Activated CD8-positive, alpha-beta T cell treated with anti-CD3 and anti-CD28 coated beads for 36 hours (primary cell): ENCODE data around the gene COG3. TPM values are rescaled to one million over a fixed set of nuclear protein-coding genes. Genes with fewer than 3 reads are reported as not detected.

Experiments used
- ATAC-seq: fragments of 200-7000 bp; cut with Tn5 transposase; one replicate; pipeline ENCODE4 v1.10.0; 2021; ENCODE audit warnings: mild to moderate bottlenecking, moderate library complexity
- CTCF ChIA-PET: fragments of 350-600 bp; sonication (Branson Sonifier 250); formaldehyde crosslinking; loops from one replicate; lab custom pipeline; 2021; ENCODE audit warnings: antibody characterized with exemption; lab: Charles Lee
- POLR2A ChIA-PET: fragments of 350-600 bp; sonication (Branson Sonifier 250); formaldehyde crosslinking; loops from one replicate; lab custom pipeline; 2021; ENCODE audit warnings: antibody characterized with exemption; lab: Charles Lee
- DNase-seq: peaks from one replicate; pipeline ENCODE4 v3.0.0-alpha.2; 2020
- H3K27ac Mint-ChIP-seq: one replicate; pipeline ENCODE4 v1.8.0; 2021; ENCODE audit warnings: mild to moderate bottlenecking, mixed read lengths
- H3K27me3 Mint-ChIP-seq: one replicate; pipeline ENCODE4 v1.8.0; 2021; ENCODE audit warnings: mixed read lengths
- H3K36me3 Mint-ChIP-seq: one replicate; pipeline ENCODE4 v1.8.0; 2021; ENCODE audit warnings: low read depth, mixed read lengths
- H3K4me1 Mint-ChIP-seq: one replicate; pipeline ENCODE4 v1.8.0; 2021; ENCODE audit warnings: low read depth, mixed read lengths
- H3K4me3 Mint-ChIP-seq: one replicate; pipeline ENCODE4 v1.8.0; 2021; ENCODE audit warnings: mild to moderate bottlenecking, moderate library complexity, mixed read lengths
- H3K9me3 Mint-ChIP-seq: one replicate; pipeline ENCODE4 v1.8.0; 2021; ENCODE audit warnings: mixed read lengths
- CTCF ChIP-seq: fragments of 200-600 bp; IDR thresholded peaks from one replicate; pipeline ENCODE4 v1.8.0; 2022; ENCODE audit warnings: antibody characterized with exemption, mild to moderate bottlenecking
- intact Hi-C: fragments of 100-400 bp; cut with micrococcal nuclease; formaldehyde crosslinking; loops from one replicate; pipeline ENCODE4 v1.10.0; 2022
- total RNA-seq, 2 experiments: library from RNA; stranded (reverse); gene quantifications; one replicate each; pipeline ENCODE4 v1.2.3, GENCODE V29; 2021

The COG3 gene
- total RNA-seq, 2 experiments from 2014 or later = 19.9 to 22.1 TPM

GRCh38 chr13:45434556-45435371 lies 30.0 kb upstream of the COG3 start:
- H3K4me1 Mint-ChIP-seq = no peaks in the 10 kb centered on the region
- CTCF ChIA-PET = no interaction called here
- intact Hi-C loops = no loop called here

GRCh38 chr13:45436332-45436731 lies 28.4 kb upstream of the COG3 start:
- DNase-seq (no peak), ATAC-seq (no peak)
- no peaks in the 10 kb centered on the region for H3K36me3 Mint-ChIP-seq
- H3K4me3 Mint-ChIP-seq = no peak overlapping the region
- POLR2A ChIA-PET = no interaction called here
- TF ChIP-seq CTCF = no peak
- CTCF ChIA-PET = no interaction called here
- H3K9me3 Mint-ChIP-seq = no peaks in the 10 kb centered on the region
- intact Hi-C loops = no loop called here
- peaks cover 3% of the 10 kb centered on the region for H3K4me1 Mint-ChIP-seq
- no peaks in the 10 kb centered on the region for H3K27me3 Mint-ChIP-seq
- no peak overlapping the region for H3K27ac Mint-ChIP-seq

More at GRCh38 chr13:45434556-45435371, 30.0 kb upstream of the COG3 start:
- no peak for TF ChIP-seq CTCF
- POLR2A ChIA-PET = no interaction called here
- Mint-ChIP-seq H3K36me3 (no peaks in the 10 kb centered on the region), H3K4me3 (no peak overlapping the region), H3K9me3 (no peaks in the 10 kb centered on the region), H3K27ac (no peak overlapping the region), H3K27me3 (no peaks in the 10 kb centered on the region)
- DNase-seq = no peak
- ATAC-seq = no peak

GRCh38 chr13:45436953-45437352 lies 27.8 kb upstream of the COG3 start:
- CTCF ChIA-PET = no interaction called here
- no peaks in the 10 kb centered on the region for H3K9me3 Mint-ChIP-seq

GRCh38 chr13:45437947-45438346 lies 26.8 kb upstream of the COG3 start:
- Mint-ChIP-seq H3K4me1 (peaks cover 12% of the 10 kb centered on the region), H3K9me3 (no peaks in the 10 kb centered on the region), H3K27me3 (no peaks in the 10 kb centered on the region), H3K27ac (no peak overlapping the region), H3K4me3 (no peak overlapping the region), H3K36me3 (no peaks in the 10 kb centered on the region)
- intact Hi-C loops = no loop called here
- no peak for TF ChIP-seq CTCF
- ATAC-seq = no peak
- ChIA-PET CTCF (no interaction called here), POLR2A (no interaction called here)
- no peak for DNase-seq

More at GRCh38 chr13:45436953-45437352, 27.8 kb upstream of the COG3 start:
- DNase-seq (no peak), ATAC-seq (no peak)
- Mint-ChIP-seq H3K27me3 (no peaks in the 10 kb centered on the region), H3K27ac (no peak overlapping the region), H3K4me3 (no peak overlapping the region), H3K4me1 (peaks cover 9% of the 10 kb centered on the region), H3K36me3 (no peaks in the 10 kb centered on the region)
- POLR2A ChIA-PET = no interaction called here
- intact Hi-C loops = no loop called here
- TF ChIP-seq CTCF = no peak

- DNase-seq (no peak), ATAC-seq (no peak)
- no peak for TF ChIP-seq CTCF
- Mint-ChIP-seq H3K4me1 (peaks cover 12% of the 10 kb centered on the region), H3K27ac (no peak overlapping the region), H3K36me3 (no peaks in the 10 kb centered on the region), H3K4me3 (no peak overlapping the region), H3K9me3 (no peaks in the 10 kb centered on the region), H3K27me3 (no peaks in the 10 kb centered on the region)
- ChIA-PET POLR2A (interaction anchor here (0.8 kb wide), 2 partner anchors 9 to 21 kb away, joined by 3 read pairs; no protein-coding TSS in a partner anchor), CTCF (interaction anchor here (1.1 kb wide), 1 partner anchor 13 kb away, joined by 3 read pairs; no protein-coding TSS in a partner anchor)
- intact Hi-C loops = no loop called here
Measured at GRCh38 chr13:45439008-45439407, 25.7 kb upstream of the COG3 start.
